GM18951 (cell line): ENCODE measurements around the gene EXOC8.

Experiments
- POLR2A ChIP-seq: IDR thresholded peaks from 4 replicates; pipeline ENCODE4 v1.6.1; 2011; ENCODE audit warnings: mild to moderate bottlenecking; ENCODE audit not compliant: insufficient read length, insufficient read depth; ENCODE audit errors: extremely low read depth
- in situ Hi-C: fragments of 300-500 bp; cut with MboI; formaldehyde crosslinking; loops from one replicate; pipeline ENCODE4 v1.12.0; 2022; ENCODE audit warnings: low sequenced_read_pairs, mixed read lengths, inconsistent platforms; ENCODE audit not compliant: unreplicated experiment

EXOC8 gene

DNA sequence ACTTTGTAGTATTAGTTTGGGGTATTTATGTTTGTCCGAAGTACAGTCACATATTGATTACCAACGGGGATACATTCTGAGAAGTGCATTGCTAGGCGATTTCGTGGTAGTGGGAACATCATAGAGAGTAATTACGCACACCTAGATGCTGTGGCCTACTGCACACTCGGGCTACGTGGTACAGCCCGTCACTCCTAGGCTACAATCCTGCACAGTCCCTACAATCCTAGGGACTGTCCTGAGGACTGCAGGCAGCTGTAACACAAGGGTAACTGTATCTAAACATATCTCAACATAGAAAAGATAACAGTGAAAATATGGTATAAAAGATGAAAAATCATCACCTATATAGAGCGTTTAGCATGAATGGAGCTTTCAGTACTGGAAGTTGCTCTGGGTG lies 18.6 kb downstream of the EXOC8 start:
- no peak for TF ChIP-seq POLR2A
- in situ Hi-C loops: no loop called here

DNA sequence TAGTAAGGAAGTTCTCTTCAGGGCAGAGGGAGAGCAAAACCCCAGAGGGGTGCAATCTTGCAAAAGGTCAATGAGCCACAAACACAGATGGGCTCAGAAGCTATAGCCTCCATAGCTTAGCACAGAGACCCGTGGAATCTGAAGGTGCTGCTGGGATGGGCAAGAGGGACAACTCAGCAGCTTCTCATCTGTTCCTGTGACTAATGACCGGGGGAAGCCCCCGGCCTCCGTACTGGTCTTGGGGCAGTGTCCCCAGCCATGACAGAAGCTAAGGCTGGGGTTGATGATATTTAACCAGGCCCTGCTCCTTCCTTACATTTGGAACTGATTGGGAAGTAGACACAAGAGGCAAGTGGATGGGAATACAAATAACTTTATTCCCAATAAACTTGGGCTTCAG lies 19.1 kb downstream of the EXOC8 start:
- in situ Hi-C loops: no loop called here
- TF ChIP-seq POLR2A: no peak

DNA sequence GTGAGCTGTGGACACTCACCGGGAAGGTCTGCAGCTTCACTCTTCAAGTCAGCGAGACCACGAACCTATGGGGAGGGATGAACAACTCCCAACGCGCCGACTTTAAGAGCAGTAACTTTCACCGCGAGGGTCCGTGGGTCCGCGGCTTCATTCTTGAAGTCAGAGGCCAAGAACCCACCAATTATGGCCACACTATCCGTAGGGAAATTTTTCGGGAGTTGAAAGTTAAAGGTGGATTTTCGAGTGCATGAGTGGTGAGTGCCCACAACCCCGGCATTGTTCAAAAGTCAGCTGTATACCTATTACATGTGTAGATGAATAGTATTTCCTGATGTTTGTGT lies 19.7 kb downstream of the EXOC8 start:
- in situ Hi-C loops: no loop called here
- TF ChIP-seq POLR2A: no peak

DNA sequence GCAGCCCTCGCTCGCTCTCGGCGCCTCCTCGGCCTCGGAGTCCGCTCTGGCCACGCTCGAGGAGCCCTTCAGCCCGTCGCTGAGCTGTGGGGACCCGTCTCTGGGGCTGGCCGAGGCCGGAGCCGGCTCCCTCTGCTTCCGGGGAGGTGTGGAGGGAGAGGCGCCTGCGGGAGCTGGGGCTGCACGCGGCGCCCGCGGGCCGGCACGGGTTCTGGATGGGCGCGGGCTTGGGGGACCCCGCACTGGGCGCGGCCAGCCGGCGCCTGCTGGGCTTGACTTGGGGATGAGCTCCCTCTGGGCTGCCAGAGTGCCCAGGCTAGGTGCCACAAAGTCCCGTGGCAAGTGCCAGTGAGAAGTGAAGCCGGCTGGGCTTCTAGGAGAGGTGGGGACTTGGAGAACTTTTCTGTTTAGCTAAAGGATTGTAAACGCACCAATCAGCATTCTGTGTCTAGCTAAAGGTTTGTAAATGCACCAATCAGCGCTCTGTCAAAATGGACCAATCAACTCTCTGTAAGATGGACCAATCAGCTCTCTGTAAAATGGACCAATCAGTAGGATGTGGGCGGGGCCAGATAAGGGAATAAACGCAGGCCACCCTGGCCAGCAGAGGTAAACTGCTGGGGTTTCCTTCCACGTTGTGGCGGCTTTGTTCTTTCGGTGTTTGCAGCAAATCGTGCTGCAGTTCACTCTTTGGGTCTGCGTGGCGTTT lies 20.2 kb downstream of the EXOC8 start:
- in situ Hi-C loops: no loop called here
- TF ChIP-seq POLR2A: no peak

DNA sequence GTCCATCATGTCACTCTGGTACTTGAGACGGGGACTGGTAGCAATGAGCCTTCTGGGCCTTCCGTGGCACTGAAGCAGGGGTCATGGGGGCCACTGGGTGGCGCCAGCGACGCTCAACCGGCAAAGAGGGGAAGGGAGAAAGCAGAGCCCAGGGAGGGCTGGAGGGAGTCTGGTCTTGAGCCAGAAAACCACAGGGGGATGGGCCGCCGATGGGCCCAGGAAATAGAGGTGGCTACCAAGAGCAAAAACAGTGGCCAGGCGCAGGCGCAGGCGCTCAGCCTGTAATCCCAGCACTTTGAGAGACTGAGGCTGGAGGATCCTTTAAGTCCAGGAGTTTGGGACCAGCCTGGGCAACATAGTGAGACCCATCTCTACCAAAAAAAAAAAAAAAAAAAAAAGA lies 21.8 kb downstream of the EXOC8 start:
- TF ChIP-seq POLR2A: no peak

DNA sequence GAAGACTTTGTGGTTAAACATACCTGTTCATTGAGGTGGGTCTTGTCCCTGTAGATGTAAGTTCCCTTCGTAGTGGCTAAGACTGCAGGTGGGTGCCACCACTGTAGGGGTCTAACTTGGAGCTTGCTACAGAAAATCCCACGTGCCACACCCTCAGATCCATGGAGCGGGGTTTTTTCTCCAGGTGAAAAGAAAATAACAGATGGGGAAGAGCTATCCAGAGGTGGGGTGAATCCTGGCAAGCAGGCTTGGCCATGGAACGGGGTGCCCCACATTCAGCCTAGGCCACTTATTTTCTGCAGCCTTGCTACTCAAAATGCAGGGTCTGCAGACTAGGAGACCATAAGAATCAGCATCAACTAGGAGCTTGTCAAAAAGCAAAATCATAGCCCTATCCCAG lies 24.0 kb downstream of the EXOC8 start:
- in situ Hi-C loops: no loop called here
- no peak for TF ChIP-seq POLR2A

More for the DNA sequence above, 21.8 kb downstream of the EXOC8 start:
- in situ Hi-C loops: no loop called here

DNA sequence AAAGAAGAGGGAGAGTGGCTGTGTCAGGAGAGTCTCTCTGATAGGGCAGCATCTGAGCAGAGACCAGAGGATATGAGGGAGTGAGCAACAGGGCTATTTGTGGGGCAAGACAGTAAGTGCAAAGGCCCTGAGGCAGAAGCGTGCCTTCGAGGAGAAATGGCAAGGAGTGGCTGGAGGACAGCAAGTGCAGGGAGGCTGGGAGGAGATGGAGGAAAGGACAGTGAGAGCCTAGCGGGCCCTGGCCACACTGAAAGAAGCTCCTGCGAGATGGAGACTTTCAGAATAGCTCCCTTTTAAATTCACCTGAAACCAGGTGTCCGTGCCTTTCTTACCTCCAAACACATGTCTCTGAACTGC lies 25.2 kb downstream of the EXOC8 start:
- in situ Hi-C loops: no loop called here

DNA sequence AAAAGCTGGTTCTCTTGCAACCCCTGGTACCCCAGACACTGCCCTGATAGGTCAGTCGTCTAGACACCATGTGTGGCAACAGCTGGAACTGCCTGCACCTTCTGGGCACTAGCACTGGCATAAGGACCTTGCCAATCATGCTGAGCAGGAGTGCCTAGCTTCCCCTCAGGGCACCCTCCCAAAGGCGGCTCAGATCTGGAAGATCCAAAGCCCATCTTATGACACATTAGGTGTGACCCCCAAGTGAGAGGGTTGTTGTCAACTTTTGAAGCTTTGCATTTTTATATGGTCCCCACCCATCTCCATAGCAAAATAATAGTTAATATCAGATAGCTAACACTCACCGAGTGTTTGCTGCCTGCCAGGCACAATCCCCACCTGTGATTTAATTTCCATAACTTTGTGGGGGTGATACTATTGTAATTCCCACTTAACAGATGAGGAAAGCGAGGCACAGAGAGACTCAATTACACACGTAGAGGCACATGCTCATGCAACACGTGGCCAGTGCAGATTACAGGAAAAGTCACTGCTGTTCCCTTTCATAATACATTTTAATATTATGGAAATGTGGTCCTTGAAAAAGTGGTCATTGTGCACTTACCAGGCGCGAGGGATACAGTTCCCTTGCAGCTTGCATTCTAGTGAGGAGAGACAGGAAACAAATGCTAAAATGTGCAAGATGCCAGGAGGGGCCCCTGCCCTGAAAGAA lies 25.8 kb downstream of the EXOC8 start:
- in situ Hi-C loops: no loop called here
- no peak for TF ChIP-seq POLR2A

More for the DNA sequence above, 25.2 kb downstream of the EXOC8 start:
- TF ChIP-seq POLR2A: no peak

DNA sequence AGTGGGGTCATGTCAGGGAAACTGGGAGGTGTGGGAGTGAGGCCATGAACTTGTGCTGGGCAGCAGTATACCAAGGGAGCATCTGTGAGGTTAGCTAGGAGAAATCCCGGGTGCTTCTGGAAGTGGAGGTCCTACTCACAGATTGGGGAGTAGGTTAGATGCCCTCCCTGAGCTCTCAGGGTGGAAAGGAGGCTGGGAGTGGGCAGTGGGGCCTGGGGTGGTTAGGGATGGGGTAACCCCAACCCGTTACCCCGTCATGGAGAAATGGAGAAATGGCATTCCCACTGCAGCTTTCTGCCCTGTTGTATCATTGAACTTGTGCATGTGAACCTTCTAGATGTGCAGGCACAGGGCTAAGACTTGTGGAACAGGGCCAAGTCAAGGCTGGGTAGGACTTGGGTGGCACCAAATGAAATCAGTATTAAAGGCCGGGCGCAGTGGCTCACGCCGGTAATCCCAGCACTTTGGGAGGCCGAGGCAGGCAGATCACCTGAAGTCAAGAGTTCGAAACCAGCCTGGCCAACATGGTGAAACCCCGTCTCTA lies 27.2 kb downstream of the EXOC8 start:
- in situ Hi-C loops: no loop called here
- no peak for TF ChIP-seq POLR2A

DNA sequence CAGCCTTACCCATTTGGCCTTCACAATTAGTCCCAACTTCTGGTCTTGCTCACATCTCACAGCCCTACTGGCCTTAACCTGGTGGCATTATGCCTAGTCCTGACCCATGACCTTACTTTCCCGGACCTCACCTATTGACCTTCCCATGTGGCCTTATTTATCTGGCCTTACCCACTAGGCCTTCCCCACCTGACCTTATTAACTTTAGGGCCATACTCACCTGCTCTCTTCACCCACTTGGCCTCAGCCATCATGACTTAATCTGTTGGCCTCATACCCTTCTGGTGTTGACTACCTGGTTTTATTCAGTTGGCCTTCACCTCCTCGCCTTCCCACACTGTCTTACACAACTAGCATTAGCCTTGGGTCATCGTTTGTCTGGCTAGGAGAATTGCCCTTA lies 35.7 kb downstream of the EXOC8 start:
- in situ Hi-C loops: no loop called here
- no peak for TF ChIP-seq POLR2A

DNA sequence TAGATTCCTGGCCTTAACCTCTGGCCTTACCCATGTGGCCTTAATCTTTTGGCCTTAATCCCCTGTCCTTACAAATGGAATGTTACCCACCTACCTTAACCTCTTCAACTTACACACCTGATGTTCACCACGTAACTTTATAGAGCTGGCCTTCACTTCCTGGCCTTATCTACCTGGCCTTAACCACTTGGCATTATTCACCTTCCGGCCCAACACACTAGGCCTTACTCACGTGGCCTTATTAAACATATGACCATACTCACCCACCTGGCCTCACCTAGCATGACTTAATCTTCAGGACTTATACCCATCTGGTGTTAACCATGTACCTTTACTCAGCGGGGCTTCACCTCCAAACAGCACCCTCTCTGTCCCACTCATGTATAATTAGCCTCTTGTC lies 41.7 kb downstream of the EXOC8 start:
- in situ Hi-C loops: no loop called here
- TF ChIP-seq POLR2A: no peak

DNA sequence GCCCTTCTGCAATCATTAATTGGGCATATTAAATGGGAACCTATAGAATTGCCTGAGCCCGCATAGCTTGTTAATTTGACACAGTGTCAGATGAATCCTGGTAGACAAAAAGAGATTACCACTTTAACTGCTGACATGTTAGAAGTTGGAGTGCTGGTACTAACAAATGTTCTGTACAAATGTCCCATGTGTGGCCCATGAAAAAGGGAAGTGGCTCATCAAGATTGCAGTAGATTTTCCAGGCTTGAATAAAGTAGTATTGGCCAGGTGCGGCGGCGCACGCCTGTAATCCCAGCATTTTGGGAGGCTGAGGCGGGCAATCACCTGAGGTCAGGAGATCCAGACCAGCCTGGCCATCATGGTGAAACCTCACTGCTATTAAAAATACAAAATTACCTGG lies 51.0 kb downstream of the EXOC8 start:
- TF ChIP-seq POLR2A: no peak
- in situ Hi-C loops: no loop called here

DNA sequence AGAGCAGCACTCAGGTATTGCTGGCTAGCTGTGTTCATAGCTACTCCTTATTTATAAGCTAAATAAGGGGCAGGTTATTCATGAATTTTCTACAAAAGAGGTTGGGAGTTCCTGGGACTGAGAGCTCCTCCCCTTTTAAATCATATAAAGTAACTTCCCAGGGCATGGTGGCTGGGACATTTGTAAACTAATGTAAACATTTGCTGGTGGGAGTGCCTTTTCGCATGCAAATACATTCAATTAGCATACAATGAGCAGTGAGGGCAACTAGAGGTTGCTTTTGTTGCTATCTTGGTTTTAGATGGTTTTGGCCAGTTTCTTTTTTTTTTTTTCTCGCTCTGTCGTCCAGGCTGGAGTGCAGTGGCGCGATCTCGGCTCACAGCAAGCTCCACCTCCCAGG lies 53.2 kb downstream of the EXOC8 start:
- in situ Hi-C loops: no loop called here
- no peak for TF ChIP-seq POLR2A
